ENCODE measurements around the gene TNS3. TPM values are rescaled to one million over a fixed set of nuclear protein-coding genes. Genes with fewer than 3 reads are reported as not detected.

Gene TNS3
- total and polyA plus RNA-seq, 10 of the 15 experiments (the other 5 are each of a cell fraction or from before 2014, with no cell fraction given), result 0.27 to 2.7 (median 0.79) TPM

GRCh38 chr7:47514367-47514766 is 67.5 kb downstream of the TNS3 start (continued):
- no peak for TF ChIP-seq ZBTB40 (IDR thresholded peaks at IDR 0.05; ENCODE audit: borderline replicate concordance)

- H3K4me3 ChIP-seq, result no peak overlapping the region
- no peaks in the 10 kb centered on the region for H3K9me3 ChIP-seq (replicated peaks; ENCODE audit: control insufficient read depth, insufficient read depth, low read length)
- H3K4me1 ChIP-seq (ENCODE audit: control insufficient read depth, insufficient read depth, low read length), result no peaks in the 10 kb centered on the region
- POLR2A ChIA-PET, result no interaction called here
- no peak for FAIRE-seq
- DNase-seq (ENCODE audit: low read depth, low spot score), result no peak
- SMC1A ChIA-PET (ENCODE audit: uncharacterized antibody, unreplicated experiment), result no interaction called here
- CTCF ChIA-PET, result no interaction called here
- H3K9ac ChIP-seq (ENCODE audit: control insufficient read depth, insufficient read depth, low read length), result no peak overlapping the region
- in situ Hi-C loops (cut with MboI) (no loop called here), intact Hi-C loops (cut with micrococcal nuclease; ENCODE audit: unreplicated experiment) (no loop called here)
- H3K79me2 ChIP-seq (ENCODE audit: control insufficient read depth, insufficient read depth, low read length), result no peaks in the 10 kb centered on the region
- H4K20me1 ChIP-seq (ENCODE audit: control insufficient read depth, insufficient read depth), result no peaks in the 10 kb centered on the region
- TF ChIP-seq HCFC1 (IDR thresholded peaks at IDR 0.05; ENCODE audit: low read length), result no peak
- no peak for TF ChIP-seq E2F4 (IDR thresholded peaks at IDR 0.05; ENCODE audit: low read depth, low read length)
- no peak for TF ChIP-seq KDM1A (IDR thresholded peaks at IDR 0.05; ENCODE audit: borderline replicate concordance)
- TF ChIP-seq CHD2 (IDR thresholded peaks at IDR 0.05; ENCODE audit: borderline replicate concordance, low read depth, low read length), result no peak
- no peak for TF ChIP-seq NR2C1 (IDR thresholded peaks at IDR 0.05)
- no peak for TF ChIP-seq SREBF1 (IDR thresholded peaks at IDR 0.05; ENCODE audit: low read length)
- no peak for TF ChIP-seq ZNF217 (IDR thresholded peaks at IDR 0.05)
- TF ChIP-seq MAX (IDR thresholded peaks at IDR 0.05; ENCODE audit: low read depth, low read length), result no peak
- ATAC-seq, result no peak
- no peaks in the 10 kb centered on the region for H3K36me3 ChIP-seq (ENCODE audit: control insufficient read depth in 2 of 2, insufficient read depth in 2 of 2, low read length in 1 of 2)
- no peak overlapping the region for H2AFZ ChIP-seq (ENCODE audit: control insufficient read depth, low read depth, low read length)
- BruUV-seq (replicated peaks), result no TSS peak
- H3K4me2 ChIP-seq (ENCODE audit: control insufficient read depth, insufficient read depth), result no peak overlapping the region
- no peak overlapping the region for H3K27ac ChIP-seq (ENCODE audit: control insufficient read depth, insufficient read depth)
- no peaks in the 10 kb centered on the region; a peak in 1 of 4 replicates for H3K27me3 ChIP-seq (replicated peaks in 1 of 2; ENCODE audit: control insufficient read depth in 2 of 2, insufficient read depth in 2 of 2, low read length in 1 of 2)
- WGBS (ENCODE audit: insufficient coverage, insufficient replicate concordance, low lambda C conversion rate, missing lambda C conversion rate), result 26% methylated on average over 12 of the region's 12 CpGs
- RAD21 ChIA-PET (ENCODE audit: unreplicated experiment), result no interaction called here
Observed at GRCh38 chr7:47513741-47514241, 68.1 kb downstream of the TNS3 start.

Data from GM12878 (cell line).